Lung (tissue), 12 donors: ENCODE results near the gene CEP128. TPM values are rescaled to one million over a fixed set of nuclear protein-coding genes. Genes with fewer than 3 reads are reported as not detected.

Experiments used
- ATAC-seq: fragments of 200-7000 bp; cut with Tn5 transposase; one replicate; pipeline ENCODE4 v1.9.1; 2020; ENCODE audit warnings: moderate number of reproducible peaks; ENCODE audit not compliant: insufficient read depth, low FRiP score
- DNase-seq, 3 donors: peaks; one replicate each; pipeline ENCODE4 v3.0.0-alpha.2; 2013 to 2017
- H3K27ac ChIP-seq, 2 donors: one replicate each; pipeline ENCODE4 v1.5.1; 2013; ENCODE audit warnings: mild to moderate bottlenecking in 2 of 2, moderate library complexity in 2 of 2, control low read depth in 1 of 2, inconsistent platforms in 1 of 2, low read depth in 1 of 2, low read length in 1 of 2
- H3K27me3 ChIP-seq, 3 donors: one replicate each; pipeline ENCODE4 v1.5.1; 2013; ENCODE audit warnings: low read length in 2 of 3; ENCODE audit not compliant: control insufficient read depth in 3 of 3, insufficient read depth in 3 of 3
- H3K36me3 ChIP-seq, 4 donors: one replicate each; pipeline ENCODE4 v1.5.1; 2013; ENCODE audit warnings: low read length in 4 of 4, mild to moderate bottlenecking in 1 of 4, moderate library complexity in 1 of 4; ENCODE audit not compliant: control insufficient read depth in 4 of 4, insufficient read depth in 4 of 4
- H3K4me1 ChIP-seq, 5 donors: one replicate each; pipeline ENCODE4 v1.5.1; 2013; ENCODE audit warnings: low read length in 5 of 5, mild to moderate bottlenecking in 2 of 5, moderate library complexity in 1 of 5; ENCODE audit not compliant: control insufficient read depth in 5 of 5, insufficient read depth in 5 of 5
- H3K4me3 ChIP-seq: one replicate; pipeline ENCODE4 v1.5.1; 2013; ENCODE audit warnings: mild to moderate bottlenecking, control low read depth, moderate library complexity
- H3K9ac ChIP-seq, 2 donors: one replicate each; pipeline ENCODE4 v1.5.1; 2013; ENCODE audit warnings: low read length in 2 of 2, control low read depth in 1 of 2; ENCODE audit not compliant: insufficient read depth in 1 of 2
- H3K9me3 ChIP-seq, 4 donors: one replicate each; pipeline ENCODE4 v1.5.1; 2013; ENCODE audit warnings: low read length in 3 of 4, mild to moderate bottlenecking in 1 of 4, moderate library complexity in 1 of 4; ENCODE audit not compliant: control insufficient read depth in 4 of 4, insufficient read depth in 3 of 4
- CTCF ChIP-seq: IDR thresholded peaks from 2 replicates; pipeline ENCODE4 v1.5.1; 2012; ENCODE audit warnings: mild to moderate bottlenecking; ENCODE audit errors: control extremely low read depth, extremely low read depth
- WGBS, 2 donors: extraction: QIAGEN DNeasy Blood & Tissue Kit; methylation state at CpG; one replicate each; pipeline ENCODE4 v1.1.7; 2013; 5-methylcytosine and 5-hydroxymethylcytosine counted together
- polyA plus RNA-seq, 2 donors: library from polyadenylated mRNA; stranded (reverse); fragments of 200-250 nt; gene quantifications; one replicate each; pipeline ENCODE4 v1.2.1, GENCODE V29; 2013
- total RNA-seq, 2 donors: library from RNA; depleted of rRNA in 1 of 2; stranded (reverse); fragments of >200 nt in 1 of 2; gene quantifications; one replicate each; pipeline ENCODE4 v1.2.1, GENCODE V29; 2014 to 2021
- donor health status: control.
- donor health status: control.
- donor health status: Bipolar disorder and iron deficiency.
- donor health status: healthy.
- donor health status: DM: yes; HTN: yes; CAD: no.

CEP128 gene
- total and polyA plus RNA-seq, 4 donors, result 1.1 to 12.0 (median 6.2) TPM

- Histone ChIP-seq H3K9ac (no peak overlapping the region), H3K27ac (no peak overlapping the region)
- 81 to 84% methylated on average over 2 of the region's 2 CpGs for WGBS, 2 donors
These were observed 296.7 kb downstream of the CEP128 start for GRCh38 chr14:80644826-80645225.

GRCh38 chr14:80638620-80639515 lies 302.7 kb downstream of the CEP128 start:
- WGBS, 2 donors, result 80 to 81% methylated on average over 6 of the region's 6 CpGs
- H3K9me3 ChIP-seq, result peaks cover 0 to 1% (median 0%) of the 10 kb centered on the region in 4 donors
- DNase-seq, result peak in 1 of 3 donors; percentile 15
- H3K27ac ChIP-seq, result no peak overlapping the region
- ATAC-seq, result no peak
- H3K4me3 ChIP-seq, result no peak overlapping the region
- no peaks in the 10 kb centered on the region for H3K36me3 ChIP-seq
- H3K27me3 ChIP-seq, result no peaks in the 10 kb centered on the region
- TF ChIP-seq CTCF, result no peak
- no peaks in the 10 kb centered on the region for H3K4me1 ChIP-seq
- H3K9ac ChIP-seq, result no peak overlapping the region

More at GRCh38 chr14:80644826-80645225, 296.7 kb downstream of the CEP128 start:
- Histone ChIP-seq H3K27me3 (no peaks in the 10 kb centered on the region), H3K9me3 (peaks cover 0 to 1% (median 0%) of the 10 kb centered on the region in 4 donors), H3K4me3 (no peak overlapping the region), H3K36me3 (no peaks in the 10 kb centered on the region), H3K4me1 (no peaks in the 10 kb centered on the region)
- ATAC-seq, result no peak
- DNase-seq, result no peak
- no peak for TF ChIP-seq CTCF

- no peaks in the 10 kb centered on the region for H3K27me3 ChIP-seq
- H3K9ac ChIP-seq, result no peak overlapping the region
- H3K27ac ChIP-seq, result no peak overlapping the region
- H3K4me1 ChIP-seq, result no peaks in the 10 kb centered on the region
- H3K36me3 ChIP-seq, result no peaks in the 10 kb centered on the region
- DNase-seq (no peak), ATAC-seq (no peak)
- no peak for TF ChIP-seq CTCF
- H3K4me3 ChIP-seq, result no peak overlapping the region
- WGBS, 2 donors, result 73 to 78% methylated on average over 10 of the region's 10 CpGs
- H3K9me3 ChIP-seq, result no peaks in the 10 kb centered on the region
These were observed 303.6 kb downstream of the CEP128 start for GRCh38 chr14:80637756-80638619.
